Measurements from ENCODE around the gene ZNF785. TPM values are rescaled to one million over a fixed set of nuclear protein-coding genes. Genes with fewer than 3 reads are reported as not detected.
A peak's percentile ranks its signal among the peaks of the same experiment; 100 is the strongest.

ZNF785 gene
- total and polyA plus RNA-seq, 2 of the 13 experiments (the other 11 are each of a cell fraction or from before 2014, with no cell fraction given) = 0.01 TPM; not detected in 1

DNA sequence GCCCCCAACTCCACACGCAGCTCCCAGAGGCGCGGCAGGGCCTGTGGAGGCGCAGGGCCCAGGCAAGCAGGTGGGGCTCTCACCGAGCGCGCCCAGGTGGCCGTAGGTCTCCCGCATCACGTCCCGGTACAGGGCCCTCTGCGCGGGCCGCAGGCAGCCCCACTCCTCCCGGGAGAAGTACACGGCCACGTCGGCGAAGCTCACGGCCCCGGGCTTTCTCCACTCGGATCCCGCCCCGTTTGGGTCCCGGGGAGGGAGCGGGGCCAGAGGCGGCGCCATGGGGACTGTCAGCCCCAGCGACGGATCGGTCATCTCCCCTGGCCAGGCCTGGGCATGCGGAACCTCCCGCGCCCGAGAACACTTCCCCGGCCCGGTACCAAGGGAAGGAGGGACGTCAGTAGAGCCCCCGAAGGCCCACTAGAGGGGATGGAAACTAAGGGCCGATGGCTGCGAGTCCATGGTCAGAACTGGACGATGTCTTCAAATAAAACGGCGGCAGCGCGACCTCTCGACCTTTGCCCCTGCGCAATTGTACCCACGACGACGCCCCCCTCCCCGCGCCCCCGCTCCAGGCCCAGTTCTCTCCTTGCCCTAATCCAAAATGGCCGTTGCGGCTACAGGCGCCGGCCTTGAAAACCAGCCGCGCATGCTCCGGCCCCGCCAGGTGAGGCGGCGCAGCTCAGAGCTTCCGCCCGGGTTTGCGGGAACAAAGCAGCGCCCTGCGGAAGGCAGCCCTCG lies 51.0 kb downstream of the ZNF785 start, which contains the start of gene ZNF747 (continued):
- TF ChIP-seq, protein P1, sequence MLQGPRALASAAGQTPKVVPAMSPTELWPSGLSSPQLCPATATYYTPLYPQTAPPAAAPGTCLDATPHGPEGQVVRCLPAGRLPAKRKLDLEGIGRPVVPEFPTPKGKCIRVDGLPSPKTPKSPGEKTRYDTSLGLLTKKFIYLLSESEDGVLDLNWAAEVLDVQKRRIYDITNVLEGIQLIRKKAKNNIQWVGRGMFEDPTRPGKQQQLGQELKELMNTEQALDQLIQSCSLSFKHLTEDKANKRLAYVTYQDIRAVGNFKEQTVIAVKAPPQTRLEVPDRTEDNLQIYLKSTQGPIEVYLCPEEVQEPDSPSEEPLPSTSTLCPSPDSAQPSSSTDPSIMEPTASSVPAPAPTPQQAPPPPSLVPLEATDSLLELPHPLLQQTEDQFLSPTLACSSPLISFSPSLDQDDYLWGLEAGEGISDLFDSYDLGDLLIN (CRISPR knock-in tag; IDR thresholded peaks at IDR 0.05; ENCODE audit: borderline replicate concordance) = no peak; the same call in 1 of the 2 replicates
- TF ChIP-seq KLF15 (CRISPR knock-in tag; IDR thresholded peaks at IDR 0.05; ENCODE audit: borderline replicate concordance) = peak; percentile 89; the same call in 1 of the 2 replicates
- TF ChIP-seq HOXD1 (CRISPR knock-in tag; IDR thresholded peaks at IDR 0.05) = peak; percentile 6; the same call in 1 of the 2 replicates
- TF ChIP-seq ZNF138 (CRISPR knock-in tag; IDR thresholded peaks at IDR 0.05; ENCODE audit: low read depth) = peak; percentile 96
- TF ChIP-seq KDM4B (CRISPR knock-in tag; IDR thresholded peaks at IDR 0.05) = peak; percentile 66; the same call in 1 of the 2 replicates
- TF ChIP-seq XRCC5 (optimal IDR thresholded peaks at IDR 0.05; ENCODE audit: low read length) = no peak
- TF ChIP-seq SKI (IDR thresholded peaks at IDR 0.05; ENCODE audit: partially characterized antibody) = peak; percentile 41
- no peak; the same call in 1 of the 2 replicates for TF ChIP-seq ZBTB21 (CRISPR knock-in tag; IDR thresholded peaks at IDR 0.05)
- peak; percentile 64 for TF ChIP-seq KLF6 (CRISPR knock-in tag; IDR thresholded peaks at IDR 0.05)
- TF ChIP-seq MEIS2 (CRISPR knock-in tag; IDR thresholded peaks at IDR 0.05) = peak; percentile 8
- peak; percentile 86; the same call in 1 of the 2 replicates for TF ChIP-seq KDM5A (IDR thresholded peaks at IDR 0.05; ENCODE audit: borderline replicate concordance, low read length)
- TF ChIP-seq TCF7 (IDR thresholded peaks at IDR 0.05; ENCODE audit: low read depth) = peak; percentile 19; the same call in 1 of the 2 replicates
- no peak for TF ChIP-seq RAD51 (IDR thresholded peaks at IDR 0.05; ENCODE audit: borderline replicate concordance)
- TF ChIP-seq, protein P2, sequence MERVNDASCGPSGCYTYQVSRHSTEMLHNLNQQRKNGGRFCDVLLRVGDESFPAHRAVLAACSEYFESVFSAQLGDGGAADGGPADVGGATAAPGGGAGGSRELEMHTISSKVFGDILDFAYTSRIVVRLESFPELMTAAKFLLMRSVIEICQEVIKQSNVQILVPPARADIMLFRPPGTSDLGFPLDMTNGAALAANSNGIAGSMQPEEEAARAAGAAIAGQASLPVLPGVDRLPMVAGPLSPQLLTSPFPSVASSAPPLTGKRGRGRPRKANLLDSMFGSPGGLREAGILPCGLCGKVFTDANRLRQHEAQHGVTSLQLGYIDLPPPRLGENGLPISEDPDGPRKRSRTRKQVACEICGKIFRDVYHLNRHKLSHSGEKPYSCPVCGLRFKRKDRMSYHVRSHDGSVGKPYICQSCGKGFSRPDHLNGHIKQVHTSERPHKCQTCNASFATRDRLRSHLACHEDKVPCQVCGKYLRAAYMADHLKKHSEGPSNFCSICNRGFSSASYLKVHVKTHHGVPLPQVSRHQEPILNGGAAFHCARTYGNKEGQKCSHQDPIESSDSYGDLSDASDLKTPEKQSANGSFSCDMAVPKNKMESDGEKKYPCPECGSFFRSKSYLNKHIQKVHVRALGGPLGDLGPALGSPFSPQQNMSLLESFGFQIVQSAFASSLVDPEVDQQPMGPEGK (CRISPR knock-in tag; IDR thresholded peaks at IDR 0.05) = peak; percentile 97
- peak; percentile 80 for TF ChIP-seq PPARG (CRISPR knock-in tag; conservative IDR thresholded peaks at IDR 0.05)
- TF ChIP-seq ZIK1 (CRISPR knock-in tag; IDR thresholded peaks at IDR 0.05; ENCODE audit: borderline replicate concordance, low read depth) = no peak
- no peak for TF ChIP-seq JDP2 (CRISPR knock-in tag; IDR thresholded peaks at IDR 0.05; ENCODE audit: borderline replicate concordance)
- no peak for TF ChIP-seq HHEX (CRISPR knock-in tag; IDR thresholded peaks at IDR 0.05)
- TF ChIP-seq, protein P3, sequence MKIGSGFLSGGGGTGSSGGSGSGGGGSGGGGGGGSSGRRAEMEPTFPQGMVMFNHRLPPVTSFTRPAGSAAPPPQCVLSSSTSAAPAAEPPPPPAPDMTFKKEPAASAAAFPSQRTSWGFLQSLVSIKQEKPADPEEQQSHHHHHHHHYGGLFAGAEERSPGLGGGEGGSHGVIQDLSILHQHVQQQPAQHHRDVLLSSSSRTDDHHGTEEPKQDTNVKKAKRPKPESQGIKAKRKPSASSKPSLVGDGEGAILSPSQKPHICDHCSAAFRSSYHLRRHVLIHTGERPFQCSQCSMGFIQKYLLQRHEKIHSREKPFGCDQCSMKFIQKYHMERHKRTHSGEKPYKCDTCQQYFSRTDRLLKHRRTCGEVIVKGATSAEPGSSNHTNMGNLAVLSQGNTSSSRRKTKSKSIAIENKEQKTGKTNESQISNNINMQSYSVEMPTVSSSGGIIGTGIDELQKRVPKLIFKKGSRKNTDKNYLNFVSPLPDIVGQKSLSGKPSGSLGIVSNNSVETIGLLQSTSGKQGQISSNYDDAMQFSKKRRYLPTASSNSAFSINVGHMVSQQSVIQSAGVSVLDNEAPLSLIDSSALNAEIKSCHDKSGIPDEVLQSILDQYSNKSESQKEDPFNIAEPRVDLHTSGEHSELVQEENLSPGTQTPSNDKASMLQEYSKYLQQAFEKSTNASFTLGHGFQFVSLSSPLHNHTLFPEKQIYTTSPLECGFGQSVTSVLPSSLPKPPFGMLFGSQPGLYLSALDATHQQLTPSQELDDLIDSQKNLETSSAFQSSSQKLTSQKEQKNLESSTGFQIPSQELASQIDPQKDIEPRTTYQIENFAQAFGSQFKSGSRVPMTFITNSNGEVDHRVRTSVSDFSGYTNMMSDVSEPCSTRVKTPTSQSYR (CRISPR knock-in tag; IDR thresholded peaks at IDR 0.05; ENCODE audit: borderline replicate concordance) = no peak
- TF ChIP-seq, protein P4, sequence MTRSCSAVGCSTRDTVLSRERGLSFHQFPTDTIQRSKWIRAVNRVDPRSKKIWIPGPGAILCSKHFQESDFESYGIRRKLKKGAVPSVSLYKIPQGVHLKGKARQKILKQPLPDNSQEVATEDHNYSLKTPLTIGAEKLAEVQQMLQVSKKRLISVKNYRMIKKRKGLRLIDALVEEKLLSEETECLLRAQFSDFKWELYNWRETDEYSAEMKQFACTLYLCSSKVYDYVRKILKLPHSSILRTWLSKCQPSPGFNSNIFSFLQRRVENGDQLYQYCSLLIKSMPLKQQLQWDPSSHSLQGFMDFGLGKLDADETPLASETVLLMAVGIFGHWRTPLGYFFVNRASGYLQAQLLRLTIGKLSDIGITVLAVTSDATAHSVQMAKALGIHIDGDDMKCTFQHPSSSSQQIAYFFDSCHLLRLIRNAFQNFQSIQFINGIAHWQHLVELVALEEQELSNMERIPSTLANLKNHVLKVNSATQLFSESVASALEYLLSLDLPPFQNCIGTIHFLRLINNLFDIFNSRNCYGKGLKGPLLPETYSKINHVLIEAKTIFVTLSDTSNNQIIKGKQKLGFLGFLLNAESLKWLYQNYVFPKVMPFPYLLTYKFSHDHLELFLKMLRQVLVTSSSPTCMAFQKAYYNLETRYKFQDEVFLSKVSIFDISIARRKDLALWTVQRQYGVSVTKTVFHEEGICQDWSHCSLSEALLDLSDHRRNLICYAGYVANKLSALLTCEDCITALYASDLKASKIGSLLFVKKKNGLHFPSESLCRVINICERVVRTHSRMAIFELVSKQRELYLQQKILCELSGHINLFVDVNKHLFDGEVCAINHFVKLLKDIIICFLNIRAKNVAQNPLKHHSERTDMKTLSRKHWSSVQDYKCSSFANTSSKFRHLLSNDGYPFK (CRISPR knock-in tag; IDR thresholded peaks at IDR 0.05; ENCODE audit: borderline replicate concordance) = peak; percentile 80; the same call in 1 of the 2 replicates
- 0 out of 2 replicates have a peak, but pooled peaks have one; percentile 30 for TF ChIP-seq ZNF569 (CRISPR knock-in tag; IDR thresholded peaks at IDR 0.05; ENCODE audit: borderline replicate concordance)
